HepG2 (cell line): ENCODE data around the gene NCAM2. TPM values are rescaled to one million over a fixed set of nuclear protein-coding genes. Genes with fewer than 3 reads are reported as not detected.

ENCODE experiments used
- ATAC-seq: fragments of 200-7000 bp; cut with Tn5 transposase; 3 replicates; pipeline ENCODE4 v1.9.1; 2020; ENCODE audit warnings: mild to moderate bottlenecking, moderate library complexity
- BruUV-seq: library from RNA; stranded (reverse); fragments of 400-500 nt; replicated peaks from 2 replicates; lab custom pipeline; 2021; lab: Mats Ljungman, UMichigan
- CTCF ChIA-PET: fragments of 300-600 bp; formaldehyde crosslinking; extraction: SDS; loops from one replicate; lab custom pipeline; 2021; ENCODE audit warnings: low total read pairs, inconsistent platforms, low intra/inter-chr PET ratio; lab: Yijun Ruan, JAX
- POLR2A ChIA-PET: fragments of 350-600 bp; sonication (Branson Sonifier 250); formaldehyde crosslinking; loops from one replicate; lab custom pipeline; 2020; ENCODE audit warnings: antibody characterized with exemption, inconsistent platforms; lab: Yijun Ruan, JAX
- DNase-seq: peaks from one replicate; pipeline ENCODE4 v3.0.0-alpha.2; 2015; ENCODE audit warnings: low spot score
- FAIRE-seq: peaks from 3 replicates; lab custom pipeline; 2011; peaks lifted over from hg19 to GRCh38; lab: Jason Lieb, UNC
- H2AFZ ChIP-seq: one replicate; pipeline ENCODE4 v1.6.1; 2011; ENCODE audit warnings: low read length, inconsistent platforms
- H3K27ac ChIP-seq: fragments of 300-600 bp; 3 replicates; pipeline ENCODE4 v1.8.0; 2011; ENCODE audit warnings: mixed run types, mild to moderate bottlenecking, mixed read lengths, low read length, inconsistent platforms; ENCODE audit not compliant: insufficient read depth; ENCODE audit errors: extremely low read length
- H3K27me3 ChIP-seq, 2 experiments: fragments of 200-600 bp in 1 of 2; 2 replicates in 1 of 2; 3 replicates in 1 of 2; pipeline versions ENCODE4 v1.6.0 to v1.8.0; 2011; ENCODE audit warnings: low read length in 2 of 2, mild to moderate bottlenecking in 2 of 2, moderate library complexity in 2 of 2, inconsistent platforms in 1 of 2; ENCODE audit not compliant: insufficient read depth in 2 of 2, control insufficient read depth in 1 of 2
- H3K36me3 ChIP-seq, 2 experiments: fragments of 200-600 bp in 1 of 2; replicated peaks in 1 of 2; 2 replicates in 1 of 2; 3 replicates in 1 of 2; pipeline versions ENCODE4 v1.5.1 to v1.8.0; 2011; ENCODE audit warnings: low read length in 2 of 2, inconsistent platforms in 1 of 2; ENCODE audit not compliant: insufficient read depth in 2 of 2, control insufficient read depth in 1 of 2
- H3K4me1 ChIP-seq: 2 replicates; pipeline ENCODE4 v1.5.1; 2012; ENCODE audit warnings: low read length, inconsistent platforms; ENCODE audit not compliant: insufficient read depth
- H3K4me2 ChIP-seq: 2 replicates; pipeline ENCODE4 v1.6.0; 2011; ENCODE audit warnings: low read depth, low read length, inconsistent platforms
- H3K4me3 ChIP-seq, 3 experiments: fragments of 200-600 bp in 1 of 3; sonication (generic), shearing (Covaris generic) in 1 of 3; replicated peaks in 1 of 3; 2 replicates each; pipeline ENCODE4 v1.5.1; 2011 to 2016; ENCODE audit warnings: low read length in 3 of 3, inconsistent platforms in 2 of 3, low read depth in 2 of 3, mild to moderate bottlenecking in 2 of 3, control low read depth in 1 of 3, mixed read lengths in 1 of 3; ENCODE audit not compliant: insufficient read depth in 1 of 3
- H3K79me2 ChIP-seq: one replicate; pipeline ENCODE4 v1.6.1; 2011; ENCODE audit warnings: low read length, inconsistent platforms; ENCODE audit not compliant: insufficient read depth
- H3K9ac ChIP-seq: 2 replicates; pipeline ENCODE4 v1.6.0; 2011; ENCODE audit warnings: mild to moderate bottlenecking, low read depth, low read length, inconsistent platforms; ENCODE audit not compliant: insufficient read depth
- H3K9me3 ChIP-seq: 2 replicates; pipeline ENCODE4 v1.5.1; 2012; ENCODE audit warnings: mild to moderate bottlenecking, low read length
- H4K20me1 ChIP-seq: 2 replicates; pipeline ENCODE4 v1.6.0; 2011; ENCODE audit warnings: inconsistent platforms, mild to moderate bottlenecking, low read length, moderate library complexity; ENCODE audit not compliant: insufficient read depth
- EZH2 ChIP-seq: conservative IDR thresholded peaks from 2 replicates; pipeline ENCODE4 v1.6.1; 2012; ENCODE audit warnings: mild to moderate bottlenecking, low read depth, low read length, moderate library complexity
- FOSL1 ChIP-seq: sonication (generic); formaldehyde crosslinking; IDR thresholded peaks from 2 replicates; pipeline ENCODE4 v1.9.0; 2021; ENCODE audit warnings: missing genetic modification reagents, borderline replicate concordance
- FOXC1 ChIP-seq: sonication (generic); formaldehyde crosslinking; IDR thresholded peaks from 2 replicates; pipeline ENCODE4 v1.8.0; 2022; ENCODE audit warnings: mild to moderate bottlenecking, missing genetic modification reagents, borderline replicate concordance
- HNRNPK ChIP-seq: fragments of 200-400 bp; formaldehyde crosslinking; IDR thresholded peaks from 2 replicates; pipeline ENCODE4 v1.6.1; 2018; ENCODE audit warnings: low read length, low read depth, moderate library complexity, mild to moderate bottlenecking; ENCODE audit not compliant: poor library complexity, severe bottlenecking
- KDM4B ChIP-seq: sonication (generic); formaldehyde crosslinking; IDR thresholded peaks from 2 replicates; pipeline ENCODE4 v1.4.0; 2020; ENCODE audit warnings: missing genetic modification reagents
- KLF13 ChIP-seq: sonication (generic); formaldehyde crosslinking; IDR thresholded peaks from 2 replicates; pipeline ENCODE4 v1.4.0; 2020; ENCODE audit warnings: mild to moderate bottlenecking, missing genetic modification reagents
- MEIS2 ChIP-seq: sonication (generic); formaldehyde crosslinking; IDR thresholded peaks from 2 replicates; pipeline ENCODE4 v1.9.0; 2021; ENCODE audit warnings: mild to moderate bottlenecking, missing genetic modification reagents
- RAD51 ChIP-seq: fragments of 450-650 bp; IDR thresholded peaks from 2 replicates; pipeline ENCODE4 v1.6.1; 2016; ENCODE audit warnings: borderline replicate concordance
- SIN3B ChIP-seq: fragments of 150-350 bp; IDR thresholded peaks from 2 replicates; pipeline ENCODE4 v1.6.1; 2014; ENCODE audit warnings: low read length
- SMAD9 ChIP-seq: sonication (generic); formaldehyde crosslinking; IDR thresholded peaks from 2 replicates; pipeline ENCODE4 v1.5.1; 2020; ENCODE audit warnings: mild to moderate bottlenecking, missing genetic modification reagents
- STAT5B ChIP-seq: sonication (generic); formaldehyde crosslinking; IDR thresholded peaks from 2 replicates; pipeline ENCODE4 v1.4.0; 2020; ENCODE audit warnings: missing genetic modification reagents
- TEAD2 ChIP-seq: sonication (generic); formaldehyde crosslinking; IDR thresholded peaks from 2 replicates; pipeline ENCODE4 v1.9.0; 2021; ENCODE audit warnings: missing genetic modification reagents
- ZBTB1 ChIP-seq: sonication (generic); formaldehyde crosslinking; IDR thresholded peaks from 2 replicates; pipeline ENCODE4 v1.4.0; 2020; ENCODE audit warnings: missing genetic modification reagents, borderline replicate concordance
- ZFP62 ChIP-seq: sonication (generic); formaldehyde crosslinking; IDR thresholded peaks from 2 replicates; pipeline ENCODE4 v1.4.0; 2020; ENCODE audit warnings: missing genetic modification reagents
- ZNF180 ChIP-seq: sonication (generic); formaldehyde crosslinking; IDR thresholded peaks from 2 replicates; pipeline ENCODE4 v1.4.0; 2020; ENCODE audit warnings: low read depth, missing genetic modification reagents, borderline replicate concordance
- WGBS: methylation state at CpG from one replicate; pipeline ENCODE4 v1.1.6; 2017; ENCODE audit warnings: low lambda C conversion rate; 5-methylcytosine and 5-hydroxymethylcytosine counted together
- in situ Hi-C: cut with HindIII; loops from 2 replicates; pipeline ENCODE4 v1.10.0; 2017; ENCODE audit warnings: low pct_unique_long_range_greater_than_20kb; ENCODE audit not compliant: extremely low pct_ligation_motif_present
- intact Hi-C: fragments of 100-400 bp; cut with micrococcal nuclease; formaldehyde crosslinking; loops from one replicate; pipeline ENCODE4 v1.10.0; 2022; ENCODE audit not compliant: unreplicated experiment
- polyA plus RNA-seq, 8 experiments: library from polyadenylated mRNA; depleted of rRNA in 3 of 8; stranded (reverse) in 7 of 8; unstranded in 1 of 8; fragments of >200 nt; fragmentation: Illumina TruSeq in 4 of 8; extraction: Trizol in 4 of 8; gene quantifications; 2 replicates each; pipeline versions ENCODE4 v1.2.1 to v1.2.3, GENCODE V29; 2011 to 2016; ENCODE audit warnings: low read depth in 4 of 8, missing spikeins in 1 of 8, mixed read lengths in 1 of 8; ENCODE audit not compliant: insufficient read depth in 1 of 8
- total RNA-seq, 5 experiments: library from RNA; depleted of rRNA; stranded (reverse); fragments of >200 nt; fragmentation: Illumina TruSeq; extraction: Trizol; gene quantifications; 2 replicates each; pipeline ENCODE4 v1.2.3, GENCODE V29; 2016; ENCODE audit warnings: low read depth in 1 of 5
- TF ChIP-seq, protein P1 (sequence below): sonication (generic); formaldehyde crosslinking; IDR thresholded peaks from 2 replicates; pipeline ENCODE4 v1.5.0; 2020; ENCODE audit warnings: mild to moderate bottlenecking, missing genetic modification reagents
- TF ChIP-seq, protein P2 (sequence below): sonication (generic); formaldehyde crosslinking; IDR thresholded peaks from 2 replicates; pipeline ENCODE4 v1.4.0; 2020; ENCODE audit warnings: mild to moderate bottlenecking, low read depth, missing genetic modification reagents
- TF ChIP-seq, protein P3 (sequence below): sonication (generic); formaldehyde crosslinking; IDR thresholded peaks from 2 replicates; pipeline ENCODE4 v1.9.0; 2021; ENCODE audit warnings: missing genetic modification reagents, borderline replicate concordance
- TF ChIP-seq, protein P4 (sequence below): sonication (generic); formaldehyde crosslinking; IDR thresholded peaks from 2 replicates; pipeline ENCODE4 v1.5.1; 2020; ENCODE audit warnings: missing genetic modification reagents, mild to moderate bottlenecking, borderline replicate concordance

Gene NCAM2
- total and polyA plus RNA-seq, 2 of the 13 experiments (the other 11 are each of a cell fraction or from before 2014, with no cell fraction given) = not detected

DNA sequence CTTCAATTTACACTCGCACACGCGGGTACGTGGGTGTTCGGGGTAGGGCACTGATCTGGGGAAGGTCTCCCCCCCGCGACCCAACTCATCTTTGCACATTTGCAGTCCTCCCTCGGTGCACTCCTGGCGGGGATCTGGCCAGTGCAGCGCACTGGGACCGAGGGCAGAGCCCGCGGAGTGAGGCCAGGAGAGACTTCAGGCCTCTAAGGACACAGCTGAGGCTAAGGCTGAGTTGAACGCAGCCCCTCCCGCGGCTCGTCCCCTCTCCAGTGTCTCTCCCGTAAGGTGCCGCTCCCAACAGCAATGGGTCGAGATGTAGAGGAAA lies 936 bp upstream of the NCAM2 start:
- H3K4me1 ChIP-seq = no peaks in the 10 kb centered on the region
- no peak overlapping the region for H3K27ac ChIP-seq
- CTCF ChIA-PET = no interaction called here
- no peak overlapping the region for H2AFZ ChIP-seq
- H3K4me2 ChIP-seq = no peak overlapping the region
- no peaks in the 10 kb centered on the region for H3K36me3 ChIP-seq
- in situ Hi-C loops = no loop called here
- DNase-seq = no peak
- FAIRE-seq = no peak
- peaks cover 0 to 6% of the 10 kb centered on the region in 2 experiments; a peak in 1 of 5 replicates for H3K27me3 ChIP-seq
- TF ChIP-seq KDM4B (CRISPR knock-in tag) (no peak), STAT5B (CRISPR knock-in tag) (no peak), MEIS2 (CRISPR knock-in tag) (no peak), FOSL1 (CRISPR knock-in tag) (no peak), RAD51 (no peak), SIN3B (no peak), KLF13 (no peak), EZH2 (no peak), TEAD2 (CRISPR knock-in tag) (no peak), SMAD9 (CRISPR knock-in tag) (no peak), FOXC1 (CRISPR knock-in tag) (no peak), ZBTB1 (no peak), ZNF180 (CRISPR knock-in tag) (no peak), HNRNPK (no peak), ZFP62 (CRISPR knock-in tag) (no peak)
- TF ChIP-seq, protein P1, sequence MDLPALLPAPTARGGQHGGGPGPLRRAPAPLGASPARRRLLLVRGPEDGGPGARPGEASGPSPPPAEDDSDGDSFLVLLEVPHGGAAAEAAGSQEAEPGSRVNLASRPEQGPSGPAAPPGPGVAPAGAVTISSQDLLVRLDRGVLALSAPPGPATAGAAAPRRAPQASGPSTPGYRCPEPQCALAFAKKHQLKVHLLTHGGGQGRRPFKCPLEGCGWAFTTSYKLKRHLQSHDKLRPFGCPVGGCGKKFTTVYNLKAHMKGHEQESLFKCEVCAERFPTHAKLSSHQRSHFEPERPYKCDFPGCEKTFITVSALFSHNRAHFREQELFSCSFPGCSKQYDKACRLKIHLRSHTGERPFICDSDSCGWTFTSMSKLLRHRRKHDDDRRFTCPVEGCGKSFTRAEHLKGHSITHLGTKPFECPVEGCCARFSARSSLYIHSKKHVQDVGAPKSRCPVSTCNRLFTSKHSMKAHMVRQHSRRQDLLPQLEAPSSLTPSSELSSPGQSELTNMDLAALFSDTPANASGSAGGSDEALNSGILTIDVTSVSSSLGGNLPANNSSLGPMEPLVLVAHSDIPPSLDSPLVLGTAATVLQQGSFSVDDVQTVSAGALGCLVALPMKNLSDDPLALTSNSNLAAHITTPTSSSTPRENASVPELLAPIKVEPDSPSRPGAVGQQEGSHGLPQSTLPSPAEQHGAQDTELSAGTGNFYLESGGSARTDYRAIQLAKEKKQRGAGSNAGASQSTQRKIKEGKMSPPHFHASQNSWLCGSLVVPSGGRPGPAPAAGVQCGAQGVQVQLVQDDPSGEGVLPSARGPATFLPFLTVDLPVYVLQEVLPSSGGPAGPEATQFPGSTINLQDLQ = no peak
- TF ChIP-seq, protein P2, sequence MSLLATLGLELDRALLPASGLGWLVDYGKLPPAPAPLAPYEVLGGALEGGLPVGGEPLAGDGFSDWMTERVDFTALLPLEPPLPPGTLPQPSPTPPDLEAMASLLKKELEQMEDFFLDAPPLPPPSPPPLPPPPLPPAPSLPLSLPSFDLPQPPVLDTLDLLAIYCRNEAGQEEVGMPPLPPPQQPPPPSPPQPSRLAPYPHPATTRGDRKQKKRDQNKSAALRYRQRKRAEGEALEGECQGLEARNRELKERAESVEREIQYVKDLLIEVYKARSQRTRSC (CRISPR knock-in tag) = no peak
- TF ChIP-seq, protein P3, sequence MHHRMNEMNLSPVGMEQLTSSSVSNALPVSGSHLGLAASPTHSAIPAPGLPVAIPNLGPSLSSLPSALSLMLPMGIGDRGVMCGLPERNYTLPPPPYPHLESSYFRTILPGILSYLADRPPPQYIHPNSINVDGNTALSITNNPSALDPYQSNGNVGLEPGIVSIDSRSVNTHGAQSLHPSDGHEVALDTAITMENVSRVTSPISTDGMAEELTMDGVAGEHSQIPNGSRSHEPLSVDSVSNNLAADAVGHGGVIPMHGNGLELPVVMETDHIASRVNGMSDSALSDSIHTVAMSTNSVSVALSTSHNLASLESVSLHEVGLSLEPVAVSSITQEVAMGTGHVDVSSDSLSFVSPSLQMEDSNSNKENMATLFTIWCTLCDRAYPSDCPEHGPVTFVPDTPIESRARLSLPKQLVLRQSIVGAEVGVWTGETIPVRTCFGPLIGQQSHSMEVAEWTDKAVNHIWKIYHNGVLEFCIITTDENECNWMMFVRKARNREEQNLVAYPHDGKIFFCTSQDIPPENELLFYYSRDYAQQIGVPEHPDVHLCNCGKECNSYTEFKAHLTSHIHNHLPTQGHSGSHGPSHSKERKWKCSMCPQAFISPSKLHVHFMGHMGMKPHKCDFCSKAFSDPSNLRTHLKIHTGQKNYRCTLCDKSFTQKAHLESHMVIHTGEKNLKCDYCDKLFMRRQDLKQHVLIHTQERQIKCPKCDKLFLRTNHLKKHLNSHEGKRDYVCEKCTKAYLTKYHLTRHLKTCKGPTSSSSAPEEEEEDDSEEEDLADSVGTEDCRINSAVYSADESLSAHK (CRISPR knock-in tag) = no peak
- TF ChIP-seq, protein P4, sequence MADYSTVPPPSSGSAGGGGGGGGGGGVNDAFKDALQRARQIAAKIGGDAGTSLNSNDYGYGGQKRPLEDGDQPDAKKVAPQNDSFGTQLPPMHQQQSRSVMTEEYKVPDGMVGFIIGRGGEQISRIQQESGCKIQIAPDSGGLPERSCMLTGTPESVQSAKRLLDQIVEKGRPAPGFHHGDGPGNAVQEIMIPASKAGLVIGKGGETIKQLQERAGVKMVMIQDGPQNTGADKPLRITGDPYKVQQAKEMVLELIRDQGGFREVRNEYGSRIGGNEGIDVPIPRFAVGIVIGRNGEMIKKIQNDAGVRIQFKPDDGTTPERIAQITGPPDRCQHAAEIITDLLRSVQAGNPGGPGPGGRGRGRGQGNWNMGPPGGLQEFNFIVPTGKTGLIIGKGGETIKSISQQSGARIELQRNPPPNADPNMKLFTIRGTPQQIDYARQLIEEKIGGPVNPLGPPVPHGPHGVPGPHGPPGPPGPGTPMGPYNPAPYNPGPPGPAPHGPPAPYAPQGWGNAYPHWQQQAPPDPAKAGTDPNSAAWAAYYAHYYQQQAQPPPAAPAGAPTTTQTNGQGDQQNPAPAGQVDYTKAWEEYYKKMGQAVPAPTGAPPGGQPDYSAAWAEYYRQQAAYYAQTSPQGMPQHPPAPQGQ (CRISPR knock-in tag) = no peak
- intact Hi-C loops = no loop called here
- H4K20me1 ChIP-seq = no peaks in the 10 kb centered on the region
- WGBS = 25% methylated on average over 20 of the region's 20 CpGs
- H3K4me3 ChIP-seq = no peak overlapping the region
- H3K79me2 ChIP-seq = no peaks in the 10 kb centered on the region
- ATAC-seq = peak; percentile 39
- no TSS peak for BruUV-seq
- POLR2A ChIA-PET = no interaction called here
- H3K9me3 ChIP-seq = no peaks in the 10 kb centered on the region
- no peak overlapping the region for H3K9ac ChIP-seq
